Endothelial cell (in vitro differentiated cells): Measurements from ENCODE around the gene CDK6. TPM values are rescaled to one million over a fixed set of nuclear protein-coding genes. Genes with fewer than 3 reads are reported as not detected.

ENCODE experiments used
- DNase-seq: peaks from one replicate; pipeline ENCODE4 v3.0.0; 2021; ENCODE audit warnings: low spot score
- H3K27ac Mint-ChIP-seq: one replicate; pipeline ENCODE4 v1.8.0; 2021; ENCODE audit warnings: mixed read lengths, inconsistent platforms; ENCODE audit not compliant: unreplicated experiment
- H3K27me3 Mint-ChIP-seq: one replicate; pipeline ENCODE4 v1.8.0; 2021; ENCODE audit warnings: mild to moderate bottlenecking, moderate library complexity, mixed read lengths, inconsistent platforms; ENCODE audit not compliant: unreplicated experiment
- H3K36me3 Mint-ChIP-seq: one replicate; pipeline ENCODE4 v1.8.0; 2021; ENCODE audit warnings: mild to moderate bottlenecking, low read depth, mixed read lengths, inconsistent platforms; ENCODE audit not compliant: unreplicated experiment
- H3K4me1 Mint-ChIP-seq: one replicate; pipeline ENCODE4 v1.8.0; 2021; ENCODE audit warnings: mild to moderate bottlenecking, mixed read lengths, inconsistent platforms; ENCODE audit not compliant: unreplicated experiment
- H3K4me3 Mint-ChIP-seq: one replicate; pipeline ENCODE4 v1.8.0; 2021; ENCODE audit warnings: mild to moderate bottlenecking, mixed read lengths, inconsistent platforms; ENCODE audit not compliant: unreplicated experiment
- H3K9me3 Mint-ChIP-seq: one replicate; pipeline ENCODE4 v1.8.0; 2021; ENCODE audit warnings: mixed read lengths, inconsistent platforms; ENCODE audit not compliant: unreplicated experiment
- CTCF ChIP-seq: fragments of 200-600 bp; sonication (generic); IDR thresholded peaks from one replicate; pipeline ENCODE4 v1.5.0; 2021; ENCODE audit warnings: antibody characterized with exemption; ENCODE audit not compliant: unreplicated experiment
- total RNA-seq: library from RNA; stranded (reverse); fragmentation: NEBNext Ultra II Directional; extraction: Animal tissue kit (Norgen Biotek cat#: 25700); gene quantifications from one replicate; pipeline ENCODE4 v1.2.1, GENCODE V29; 2021; ENCODE audit not compliant: unreplicated experiment

Gene CDK6
- total RNA-seq, 1 donor from 2014 or later = 32.6 TPM

GRCh38 chr7:92808006-92808405, 28.4 kb downstream of the CDK6 start:
- no peak overlapping the region for H3K4me3 Mint-ChIP-seq
- H3K36me3 Mint-ChIP-seq = no peaks in the 10 kb centered on the region
- no peak for DNase-seq
- no peak overlapping the region for H3K27ac Mint-ChIP-seq
- no peaks in the 10 kb centered on the region for H3K27me3 Mint-ChIP-seq
- H3K4me1 Mint-ChIP-seq = peaks cover 10% of the 10 kb centered on the region
- H3K9me3 Mint-ChIP-seq = no peaks in the 10 kb centered on the region
- no peak for TF ChIP-seq CTCF

GRCh38 chr7:92806496-92806895, 29.9 kb downstream of the CDK6 start:
- Mint-ChIP-seq H3K36me3 (no peaks in the 10 kb centered on the region), H3K4me1 (peaks cover 10% of the 10 kb centered on the region), H3K9me3 (no peaks in the 10 kb centered on the region), H3K27me3 (no peaks in the 10 kb centered on the region), H3K4me3 (no peak overlapping the region), H3K27ac (no peak overlapping the region)
- DNase-seq = no peak
- TF ChIP-seq CTCF = no peak

GRCh38 chr7:92802406-92802805, 34.0 kb downstream of the CDK6 start:
- no peaks in the 10 kb centered on the region for H3K36me3 Mint-ChIP-seq
- H3K4me3 Mint-ChIP-seq = no peak overlapping the region
- H3K27ac Mint-ChIP-seq = no peak overlapping the region
- DNase-seq = no peak
- H3K9me3 Mint-ChIP-seq = no peaks in the 10 kb centered on the region
- no peak for TF ChIP-seq CTCF
- H3K4me1 Mint-ChIP-seq = no peaks in the 10 kb centered on the region
- H3K27me3 Mint-ChIP-seq = no peaks in the 10 kb centered on the region

- H3K27ac Mint-ChIP-seq = no peak overlapping the region
- no peak for TF ChIP-seq CTCF
- no peaks in the 10 kb centered on the region for H3K36me3 Mint-ChIP-seq
- no peaks in the 10 kb centered on the region for H3K4me1 Mint-ChIP-seq
- H3K27me3 Mint-ChIP-seq = no peaks in the 10 kb centered on the region
- H3K9me3 Mint-ChIP-seq = no peaks in the 10 kb centered on the region
- no peak overlapping the region for H3K4me3 Mint-ChIP-seq
- no peak for DNase-seq
These were observed 36.7 kb downstream of the CDK6 start for GRCh38 chr7:92799446-92800211.

- H3K4me3 Mint-ChIP-seq = no peak overlapping the region
- H3K4me1 Mint-ChIP-seq = no peaks in the 10 kb centered on the region
- H3K9me3 Mint-ChIP-seq = no peaks in the 10 kb centered on the region
- no peak for DNase-seq
- no peak overlapping the region for H3K27ac Mint-ChIP-seq
- no peaks in the 10 kb centered on the region for H3K27me3 Mint-ChIP-seq
- TF ChIP-seq CTCF = no peak
- H3K36me3 Mint-ChIP-seq = no peaks in the 10 kb centered on the region
These were observed 37.7 kb downstream of the CDK6 start for GRCh38 chr7:92798517-92799249.
